ENCODE measurements around the gene CD8A. TPM values are rescaled to one million over a fixed set of nuclear protein-coding genes. Genes with fewer than 3 reads are reported as not detected.

CD8A gene
- total RNA-seq, 2 experiments from 2014 or later: 1.1 to 1.6 TPM

GRCh38 chr2:86825693-86826381 is 35.1 kb upstream of the CD8A start:
- Mint-ChIP-seq H3K36me3 (ENCODE audit: low read depth) (no peaks in the 10 kb centered on the region), H3K4me3 (peak overlapping the region; percentile 55), H3K9me3 (ENCODE audit: low read depth) (peaks cover 9% of the 10 kb centered on the region), H3K27ac (peak overlapping the region; percentile 61), H3K4me1 (peaks cover 29% of the 10 kb centered on the region), H3K27me3 (peaks cover 17% of the 10 kb centered on the region)
- peak; percentile 69 for DNase-seq
- intact Hi-C loops (cut with DNase I, micrococcal nuclease): no loop called here
- CTCF ChIA-PET: interaction anchor here (0.7 kb wide), 1 partner anchor 12 kb away, joined by 3 read pairs; no protein-coding TSS in a partner anchor
- POLR2A ChIA-PET: interaction anchor here (0.6 to 0.7 kb wide), 2 partner anchors 35 to 1261 kb away, joined by 3 read pairs; no protein-coding TSS in a partner anchor
- peak; percentile 88 for ATAC-seq

- peak overlapping the region; percentile 55 for H3K4me3 Mint-ChIP-seq
- POLR2A ChIA-PET: interaction anchor here (0.6 to 0.7 kb wide), 2 partner anchors 34 to 1260 kb away, joined by 3 read pairs; no protein-coding TSS in a partner anchor
Measured at GRCh38 chr2:86825036-86825692, 34.5 kb upstream of the CD8A start.

GRCh38 chr2:86822668-86823345 is 32.1 kb upstream of the CD8A start:
- Mint-ChIP-seq H3K9me3 (ENCODE audit: low read depth) (peaks cover 9% of the 10 kb centered on the region), H3K36me3 (ENCODE audit: low read depth) (no peaks in the 10 kb centered on the region), H3K4me1 (peaks cover 32% of the 10 kb centered on the region), H3K27me3 (peaks cover 19% of the 10 kb centered on the region), H3K4me3 (no peak overlapping the region), H3K27ac (no peak overlapping the region)
- ChIA-PET CTCF (interaction anchor here (1.0 kb wide), 1 partner anchor 15 kb away, joined by 3 read pairs; no protein-coding TSS in a partner anchor), POLR2A (no interaction called here)
- intact Hi-C loops (cut with DNase I, micrococcal nuclease): no loop called here
- DNase-seq (no peak), ATAC-seq (no peak)

More at GRCh38 chr2:86825036-86825692, 34.5 kb upstream of the CD8A start:
- DNase-seq (peak; percentile 26), ATAC-seq (no peak)
- CTCF ChIA-PET: interaction anchor here (1.3 kb wide), 1 partner anchor 18 kb away, joined by 5 read pairs; no protein-coding TSS in a partner anchor
- intact Hi-C loops (cut with DNase I, micrococcal nuclease): no loop called here
- H3K27me3 Mint-ChIP-seq: peaks cover 17% of the 10 kb centered on the region
- no peaks in the 10 kb centered on the region for H3K36me3 Mint-ChIP-seq (ENCODE audit: low read depth)
- no peak overlapping the region for H3K27ac Mint-ChIP-seq
- peaks cover 9% of the 10 kb centered on the region for H3K9me3 Mint-ChIP-seq (ENCODE audit: low read depth)
- H3K4me1 Mint-ChIP-seq: peaks cover 29% of the 10 kb centered on the region

DNA sequence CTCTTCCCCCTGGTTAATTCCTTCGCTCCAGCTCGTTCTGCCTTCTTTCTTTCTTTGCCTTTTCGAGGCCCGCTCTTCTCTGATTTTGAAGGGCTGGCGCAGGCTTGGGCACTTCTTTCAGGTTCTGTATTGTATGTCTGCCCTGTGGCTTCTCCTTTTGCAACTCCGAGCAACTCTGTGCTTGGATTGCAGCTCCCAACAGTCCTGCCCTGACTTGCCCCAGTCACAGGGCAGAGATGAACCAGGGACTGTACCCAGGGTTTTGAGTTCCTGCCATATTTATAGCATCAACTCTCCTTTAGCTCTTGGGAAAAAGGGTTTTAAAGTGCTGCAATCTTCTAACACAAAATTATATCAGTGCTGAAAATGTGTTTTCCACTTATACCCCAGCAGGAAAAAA is 31.1 kb upstream of the CD8A start:
- Mint-ChIP-seq H3K27ac (no peak overlapping the region), H3K4me1 (peaks cover 23% of the 10 kb centered on the region), H3K9me3 (ENCODE audit: low read depth) (peaks cover 9% of the 10 kb centered on the region), H3K4me3 (no peak overlapping the region), H3K36me3 (ENCODE audit: low read depth) (no peaks in the 10 kb centered on the region), H3K27me3 (peaks cover 16% of the 10 kb centered on the region)
- CTCF ChIA-PET: interaction anchor here (1.0 kb wide), 1 partner anchor 14 kb away, joined by 3 read pairs; no protein-coding TSS in a partner anchor
- intact Hi-C loops (cut with DNase I, micrococcal nuclease): no loop called here
- DNase-seq (no peak), ATAC-seq (no peak)
- POLR2A ChIA-PET: no interaction called here

DNA sequence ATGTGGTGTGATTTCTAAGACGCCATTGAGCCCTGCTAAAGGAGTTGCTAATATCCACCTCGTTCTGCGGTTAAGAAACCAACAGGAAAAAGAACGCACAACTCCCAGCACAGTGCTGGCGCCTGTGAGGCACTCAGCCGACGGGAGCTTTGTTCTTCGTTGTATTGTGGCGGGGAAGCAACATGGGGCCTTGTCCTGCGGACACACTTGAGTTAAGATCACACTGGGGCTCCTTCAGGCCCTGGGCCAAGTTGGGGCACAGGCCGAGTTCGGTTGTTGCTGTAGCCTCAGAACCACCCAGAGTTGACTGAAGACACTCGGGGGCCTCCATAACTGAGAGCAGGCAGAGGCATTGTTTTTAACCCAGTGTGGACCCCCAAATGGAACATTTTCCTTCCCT is 30.6 kb upstream of the CD8A start:
- POLR2A ChIA-PET: no interaction called here

GRCh38 chr2:86818957-86819356 is 28.2 kb upstream of the CD8A start:
- intact Hi-C loops (cut with DNase I, micrococcal nuclease): no loop called here
- DNase-seq (no peak), ATAC-seq (no peak)
- POLR2A ChIA-PET: no interaction called here
- peaks cover 8% of the 10 kb centered on the region for H3K27me3 Mint-ChIP-seq
- no peak overlapping the region for H3K4me3 Mint-ChIP-seq
- H3K9me3 Mint-ChIP-seq (ENCODE audit: low read depth): peaks cover 9% of the 10 kb centered on the region
- H3K27ac Mint-ChIP-seq: no peak overlapping the region
- peaks cover 13% of the 10 kb centered on the region for H3K4me1 Mint-ChIP-seq
- CTCF ChIA-PET: interaction anchor here (1.1 to 1.2 kb wide), 2 partner anchors 11 to 54 kb away, joined by 3 read pairs; no protein-coding TSS in a partner anchor
- H3K36me3 Mint-ChIP-seq (ENCODE audit: low read depth): no peaks in the 10 kb centered on the region

More for the DNA sequence above, 30.6 kb upstream of the CD8A start:
- Mint-ChIP-seq H3K4me1 (peaks cover 19% of the 10 kb centered on the region), H3K9me3 (ENCODE audit: low read depth) (peaks cover 9% of the 10 kb centered on the region), H3K4me3 (no peak overlapping the region), H3K36me3 (ENCODE audit: low read depth) (no peaks in the 10 kb centered on the region), H3K27me3 (peaks cover 13% of the 10 kb centered on the region), H3K27ac (no peak overlapping the region)
- ATAC-seq (no peak), DNase-seq (no peak)
- intact Hi-C loops (cut with DNase I, micrococcal nuclease): no loop called here
- CTCF ChIA-PET: interaction anchor here (0.7 kb wide), 1 partner anchor 13 kb away, joined by 3 read pairs; no protein-coding TSS in a partner anchor

DNA sequence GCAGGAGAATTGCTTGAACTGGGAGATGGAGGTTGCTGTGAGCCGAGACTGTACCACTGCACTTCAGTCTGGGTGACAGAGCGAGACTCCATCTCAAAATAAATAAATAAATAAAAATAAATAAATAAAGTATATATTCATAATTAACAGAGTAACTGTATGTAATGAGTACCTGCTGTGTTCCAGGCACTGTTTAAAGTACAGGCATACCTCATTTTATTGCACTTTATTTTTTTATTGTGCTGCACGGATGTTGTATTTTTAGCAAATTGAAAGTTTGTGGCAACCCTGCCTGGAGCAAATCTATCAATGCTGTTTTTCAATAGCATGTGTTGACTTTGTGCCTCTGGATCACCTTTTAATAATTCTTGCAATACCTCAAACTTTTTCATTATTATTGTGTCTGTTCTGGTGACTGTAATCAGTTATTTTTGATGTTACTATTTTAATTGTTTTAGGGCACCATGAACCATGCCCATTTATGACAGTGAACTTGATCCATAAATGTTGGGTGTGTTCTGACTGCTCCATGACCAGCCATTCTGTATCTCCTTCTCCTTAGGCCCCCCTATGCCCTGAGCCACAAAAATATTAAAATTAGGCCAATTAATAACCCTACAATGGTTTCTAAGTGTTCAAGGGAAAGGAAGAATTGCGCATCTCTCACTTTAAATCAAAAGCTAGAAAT is 27.5 kb upstream of the CD8A start:
- ChIA-PET CTCF (interaction anchor here (0.7 to 1.2 kb wide), 2 partner anchors 10 to 689 kb away, joined by 3 read pairs; no protein-coding TSS in a partner anchor), POLR2A (no interaction called here)
- H3K4me3 Mint-ChIP-seq: no peak overlapping the region
- peaks cover 9% of the 10 kb centered on the region for H3K9me3 Mint-ChIP-seq (ENCODE audit: low read depth)
- DNase-seq: no peak
- intact Hi-C loops (cut with DNase I, micrococcal nuclease): no loop called here
- no peaks in the 10 kb centered on the region for H3K36me3 Mint-ChIP-seq (ENCODE audit: low read depth)
- ATAC-seq: no peak
- peaks cover 10% of the 10 kb centered on the region for H3K27me3 Mint-ChIP-seq
- H3K27ac Mint-ChIP-seq: no peak overlapping the region
- H3K4me1 Mint-ChIP-seq: peaks cover 13% of the 10 kb centered on the region

- DNase-seq (no peak), ATAC-seq (peak; percentile 73)
- ChIA-PET CTCF (no interaction called here), POLR2A (no interaction called here)
- Mint-ChIP-seq H3K4me3 (no peak overlapping the region), H3K27me3 (peaks cover 25% of the 10 kb centered on the region), H3K36me3 (ENCODE audit: low read depth) (no peaks in the 10 kb centered on the region), H3K4me1 (peaks cover 10% of the 10 kb centered on the region), H3K9me3 (ENCODE audit: low read depth) (no peaks in the 10 kb centered on the region), H3K27ac (peak overlapping the region; percentile 13)
- intact Hi-C loops (cut with DNase I, micrococcal nuclease): no loop called here
Measured at GRCh38 chr2:86815611-86816010, 24.9 kb upstream of the CD8A start.

DNA sequence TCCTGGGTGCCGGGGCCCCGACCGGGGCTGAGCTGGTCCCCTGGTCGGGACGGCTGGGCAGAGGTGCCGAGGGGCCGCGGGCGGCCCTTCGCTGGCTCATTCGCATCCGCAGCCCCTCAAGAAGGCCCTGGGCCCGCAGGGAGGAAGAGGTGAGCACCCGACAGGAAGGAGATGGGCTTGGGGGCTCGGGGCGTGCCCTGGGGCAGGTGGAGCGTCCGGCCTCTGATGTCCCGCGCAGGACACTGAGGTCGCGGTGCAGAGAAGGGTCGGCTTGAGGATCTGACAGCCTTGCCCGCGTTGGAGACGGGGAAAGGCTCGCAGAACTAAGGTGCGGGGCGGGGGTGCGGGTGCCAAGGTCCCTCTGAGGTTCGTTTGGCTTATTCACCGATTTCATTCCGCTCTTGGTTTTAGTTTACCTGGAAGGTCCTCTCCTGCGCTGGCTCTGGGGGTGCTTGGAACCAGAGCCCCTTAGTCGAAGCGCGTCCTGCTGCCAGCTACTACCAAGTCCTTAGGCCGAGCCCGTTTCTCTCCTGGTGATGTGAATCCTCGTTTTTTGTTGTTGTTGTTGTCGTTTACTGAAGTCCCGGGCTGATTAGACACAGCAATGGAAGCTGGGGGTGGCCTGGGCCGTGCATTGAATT is 18.9 kb upstream of the CD8A start:
- ChIA-PET POLR2A (no interaction called here), CTCF (interaction anchor here (1.2 kb wide), 1 partner anchor 24 kb away, joined by 3 read pairs; no protein-coding TSS in a partner anchor)
- DNase-seq (no peak), ATAC-seq (no peak)
- H3K36me3 Mint-ChIP-seq (ENCODE audit: low read depth): no peaks in the 10 kb centered on the region
- H3K27me3 Mint-ChIP-seq: peaks cover 43% of the 10 kb centered on the region
- intact Hi-C loops (cut with DNase I, micrococcal nuclease): loop anchor here in 1 of 2 experiments (5.0 kb wide), 1 partner anchor 408 kb away; no protein-coding TSS in a partner anchor
- H3K9me3 Mint-ChIP-seq (ENCODE audit: low read depth): no peaks in the 10 kb centered on the region
- peaks cover 21% of the 10 kb centered on the region for H3K4me1 Mint-ChIP-seq
- peak overlapping the region; percentile 53 for H3K4me3 Mint-ChIP-seq
- no peak overlapping the region for H3K27ac Mint-ChIP-seq

- POLR2A ChIA-PET: no interaction called here
- intact Hi-C loops (cut with DNase I, micrococcal nuclease): loop anchor here in 1 of 2 experiments (5.0 kb wide), 1 partner anchor 409 kb away; no protein-coding TSS in a partner anchor
Measured at GRCh38 chr2:86808315-86809161, 17.8 kb upstream of the CD8A start.

More at GRCh38 chr2:86808315-86809161, 17.8 kb upstream of the CD8A start:
- no peaks in the 10 kb centered on the region for H3K9me3 Mint-ChIP-seq (ENCODE audit: low read depth)
- peaks cover 41% of the 10 kb centered on the region for H3K27me3 Mint-ChIP-seq
- no peaks in the 10 kb centered on the region for H3K36me3 Mint-ChIP-seq (ENCODE audit: low read depth)
- peaks cover 21% of the 10 kb centered on the region for H3K4me1 Mint-ChIP-seq
- ATAC-seq: peak; percentile 97
- CTCF ChIA-PET: interaction anchor here (0.6 to 1.8 kb wide), 11 partner anchors 9 to 122 kb away, joined by 3 to 6 read pairs (median 3); no protein-coding TSS in a partner anchor
- peak overlapping the region; percentile 9 for H3K27ac Mint-ChIP-seq
- H3K4me3 Mint-ChIP-seq: peak overlapping the region; percentile 65
- DNase-seq: peak; percentile 95

All from activated CD4-positive, alpha-beta T cell treated with anti-CD3 and anti-CD28 coated beads for 36 hours (primary cell).